DOHH2 (cell line): ENCODE results near the gene ANXA8.
"Not testable (repeated sequence)": the region's sequence is repeated elsewhere in the genome, so short reads cannot be mapped to it uniquely, and the experiment has no call there.

Experiments used
- H3F3A ChIP-seq: fragments of 200-600 bp; sonication (generic), shearing (Covaris generic); 2 replicates; pipeline ENCODE4 v1.6.0; 2016; ENCODE audit warnings: antibody characterized with exemption, mild to moderate bottlenecking; ENCODE audit not compliant: control insufficient read depth, insufficient read depth
- H3K27ac ChIP-seq: fragments of 200-600 bp; sonication (generic); 2 replicates; pipeline ENCODE4 v1.5.1; 2014; ENCODE audit warnings: low read depth, mild to moderate bottlenecking, low read length, moderate library complexity
- H3K27me3 ChIP-seq: fragments of 200-600 bp; sonication (generic); 2 replicates; pipeline ENCODE4 v1.6.1; 2014; ENCODE audit warnings: mild to moderate bottlenecking, low read length, mixed read lengths; ENCODE audit not compliant: control insufficient read depth
- H3K36me3 ChIP-seq: fragments of 200-600 bp; sonication (generic); 2 replicates; pipeline ENCODE4 v1.6.1; 2014; ENCODE audit warnings: mild to moderate bottlenecking, low read length, moderate library complexity, mixed read lengths; ENCODE audit not compliant: control insufficient read depth
- H3K4me1 ChIP-seq: fragments of 200-600 bp; sonication (generic); 2 replicates; pipeline ENCODE4 v1.6.1; 2014; ENCODE audit warnings: mild to moderate bottlenecking, low read length, mixed read lengths; ENCODE audit not compliant: control insufficient read depth
- H3K4me2 ChIP-seq: fragments of 200-600 bp; sonication (generic); 2 replicates; pipeline ENCODE4 v1.6.0; 2014; ENCODE audit warnings: mild to moderate bottlenecking, low read length, moderate library complexity
- H3K4me3 ChIP-seq: fragments of 200-600 bp; sonication (generic); 2 replicates; pipeline ENCODE4 v1.5.1; 2014; ENCODE audit warnings: mild to moderate bottlenecking, low read length, mixed read lengths
- H3K79me2 ChIP-seq: fragments of 200-600 bp; sonication (generic); 2 replicates; pipeline ENCODE4 v1.6.1; 2014; ENCODE audit warnings: mild to moderate bottlenecking, low read length, mixed read lengths; ENCODE audit not compliant: control insufficient read depth
- H3K9me2 ChIP-seq: fragments of 200-600 bp; sonication (generic); replicated peaks from 2 replicates; pipeline ENCODE4 v1.6.1; 2014; ENCODE audit warnings: mild to moderate bottlenecking, low read length, mixed read lengths; ENCODE audit not compliant: control insufficient read depth
- H3K9me3 ChIP-seq: fragments of 200-600 bp; sonication (generic); 2 replicates; pipeline ENCODE4 v1.6.1; 2014; ENCODE audit warnings: antibody characterized with exemption, low read length, mixed read lengths; ENCODE audit not compliant: control insufficient read depth, insufficient read depth
- H4K20me1 ChIP-seq: fragments of 200-600 bp; sonication (generic); 2 replicates; pipeline ENCODE4 v1.6.0; 2014; ENCODE audit warnings: low read depth, mild to moderate bottlenecking, antibody characterized with exemption, low read length, moderate library complexity; ENCODE audit not compliant: control insufficient read depth, insufficient read depth

Gene ANXA8

DNA sequence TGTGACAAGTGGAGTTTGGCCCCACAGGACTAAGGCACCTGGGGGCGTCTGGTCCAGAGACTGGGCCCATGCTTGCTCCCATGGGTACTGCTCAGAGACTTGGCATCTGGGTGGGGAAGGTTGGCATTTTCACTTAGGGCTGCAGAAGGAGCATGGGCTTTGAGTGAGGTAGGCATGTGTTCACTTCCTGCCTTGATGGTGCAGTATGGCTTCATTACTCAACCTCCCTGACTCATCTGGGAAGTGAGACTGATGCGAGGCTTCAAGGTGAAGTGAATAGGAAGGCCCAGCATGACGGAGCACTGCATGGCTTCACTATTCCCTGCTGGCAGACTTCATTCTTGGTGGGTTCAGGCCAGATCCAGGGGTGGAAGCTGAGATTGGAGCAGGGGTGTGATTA is 11.3 kb downstream of the ANXA8 start:
- not testable (repeated sequence) for H3F3A ChIP-seq, H3K9me2 ChIP-seq, H3K27me3 ChIP-seq, H4K20me1 ChIP-seq, H3K27ac ChIP-seq, H3K4me2 ChIP-seq, H3K4me1 ChIP-seq, H3K4me3 ChIP-seq, H3K36me3 ChIP-seq, H3K79me2 ChIP-seq, H3K9me3 ChIP-seq

DNA sequence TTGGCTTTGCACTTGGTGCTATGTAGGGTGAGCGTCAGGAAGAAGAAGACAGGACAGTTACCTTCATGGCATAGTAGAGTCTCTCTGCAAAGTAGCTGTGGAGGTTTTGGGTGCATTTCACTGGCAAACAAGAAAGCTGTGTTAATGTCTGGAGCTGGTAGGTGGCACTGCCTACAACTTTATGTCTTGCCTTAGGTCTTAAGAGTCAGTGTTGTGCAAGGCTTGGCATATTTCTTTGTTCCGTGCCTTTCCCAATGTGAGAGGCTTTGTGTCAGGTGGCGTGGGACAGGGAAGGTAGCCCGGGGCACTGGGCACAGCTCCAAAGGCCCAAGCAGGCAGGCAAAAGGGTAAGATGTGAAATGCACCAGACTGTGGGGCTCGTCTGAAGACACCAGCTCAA is 11.8 kb downstream of the ANXA8 start:
- not testable (repeated sequence) for H3K4me2 ChIP-seq, H3K9me2 ChIP-seq, H3K9me3 ChIP-seq, H3K4me3 ChIP-seq, H4K20me1 ChIP-seq, H3K79me2 ChIP-seq, H3K4me1 ChIP-seq, H3K27ac ChIP-seq, H3F3A ChIP-seq, H3K36me3 ChIP-seq, H3K27me3 ChIP-seq

DNA sequence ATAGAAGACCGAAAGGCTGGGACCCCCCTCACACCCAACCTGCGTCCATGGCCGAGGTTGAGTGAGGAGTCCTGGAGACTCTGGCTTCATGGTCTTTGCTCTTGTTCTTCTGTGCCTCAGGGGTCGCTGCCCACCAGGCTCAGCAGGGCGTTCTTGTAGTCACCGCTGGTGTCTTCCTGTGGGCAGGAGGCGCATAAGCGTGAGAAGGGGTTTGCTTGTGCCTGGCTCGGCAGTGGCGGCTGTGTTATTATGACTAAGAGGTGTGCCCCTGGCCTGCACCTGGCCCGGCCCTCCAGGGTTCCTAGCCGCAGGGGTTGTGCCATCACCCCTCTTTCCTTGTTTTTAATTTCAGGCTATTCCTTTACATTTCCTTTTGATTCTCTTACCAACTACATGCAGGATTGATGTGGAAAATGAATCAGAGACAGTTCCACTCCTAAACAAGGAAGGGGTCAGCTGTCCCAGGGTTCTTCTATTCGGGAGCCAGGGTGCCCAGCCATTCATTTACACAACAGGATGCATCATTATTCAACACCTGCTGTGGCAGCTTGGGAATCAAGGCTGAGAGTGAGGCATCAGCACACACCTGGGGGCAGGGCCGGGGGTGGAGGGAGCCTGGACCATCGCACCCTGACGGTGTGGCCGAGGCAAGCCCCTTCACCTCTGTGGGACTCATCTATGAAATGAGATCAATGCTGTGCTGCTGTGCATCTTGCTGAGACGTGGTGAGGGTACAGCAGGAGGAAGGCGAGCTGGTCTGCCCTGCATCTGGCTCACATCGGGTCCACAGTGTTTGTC is 15.0 kb downstream of the ANXA8 start:
- H3K79me2 ChIP-seq, H3F3A ChIP-seq, H3K27me3 ChIP-seq, H3K4me3 ChIP-seq, H3K27ac ChIP-seq, H3K9me2 ChIP-seq, H3K9me3 ChIP-seq, H3K4me2 ChIP-seq, H3K4me1 ChIP-seq, H3K36me3 ChIP-seq, H4K20me1 ChIP-seq: not testable (repeated sequence)

DNA sequence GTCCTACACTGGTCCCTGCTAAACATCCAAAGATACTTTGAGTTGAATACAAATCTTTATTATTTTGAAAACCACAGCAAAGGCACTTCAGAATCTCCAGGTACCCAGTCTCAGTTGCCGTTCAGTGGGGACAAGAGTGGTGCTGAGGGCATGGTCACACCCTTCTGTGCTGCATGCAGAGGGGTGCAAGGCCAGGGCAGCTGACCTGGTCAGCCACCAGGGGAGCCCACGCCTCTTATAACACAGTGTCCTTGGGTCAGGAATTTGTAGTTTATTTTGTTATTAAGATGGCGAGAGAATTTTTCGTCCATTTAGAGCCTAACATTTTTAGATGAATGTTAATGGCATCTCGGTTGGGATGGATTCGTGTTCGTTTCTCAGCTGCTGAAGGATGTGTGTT is 16.0 kb downstream of the ANXA8 start:
- H3K4me3 ChIP-seq, H3K4me1 ChIP-seq, H3K79me2 ChIP-seq, H4K20me1 ChIP-seq, H3K4me2 ChIP-seq, H3K36me3 ChIP-seq, H3K9me3 ChIP-seq, H3K27ac ChIP-seq, H3K9me2 ChIP-seq, H3F3A ChIP-seq, H3K27me3 ChIP-seq: not testable (repeated sequence)

DNA sequence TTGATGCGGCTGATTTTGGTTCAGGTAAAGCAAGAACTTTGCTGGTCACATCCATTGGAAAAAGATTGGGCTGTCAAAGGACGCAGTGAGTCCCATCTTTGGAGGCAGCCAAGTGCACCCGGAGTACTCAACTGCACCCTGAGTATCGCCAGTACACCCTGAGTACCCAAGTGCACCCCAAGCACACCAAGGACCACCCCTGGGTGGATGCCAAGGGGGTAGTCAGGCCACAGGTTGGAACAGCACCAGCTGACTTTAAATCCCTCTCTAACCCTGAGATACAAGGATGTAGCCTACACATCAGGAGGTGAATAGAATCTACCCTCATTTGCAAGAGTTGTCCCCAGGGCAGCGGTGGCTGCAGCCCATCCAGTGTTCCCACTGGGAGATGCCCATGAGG is 16.5 kb downstream of the ANXA8 start:
- H3K9me3 ChIP-seq, H3F3A ChIP-seq, H3K4me1 ChIP-seq, H3K27ac ChIP-seq, H3K36me3 ChIP-seq, H3K4me3 ChIP-seq, H4K20me1 ChIP-seq, H3K27me3 ChIP-seq, H3K4me2 ChIP-seq, H3K9me2 ChIP-seq, H3K79me2 ChIP-seq: not testable (repeated sequence)

DNA sequence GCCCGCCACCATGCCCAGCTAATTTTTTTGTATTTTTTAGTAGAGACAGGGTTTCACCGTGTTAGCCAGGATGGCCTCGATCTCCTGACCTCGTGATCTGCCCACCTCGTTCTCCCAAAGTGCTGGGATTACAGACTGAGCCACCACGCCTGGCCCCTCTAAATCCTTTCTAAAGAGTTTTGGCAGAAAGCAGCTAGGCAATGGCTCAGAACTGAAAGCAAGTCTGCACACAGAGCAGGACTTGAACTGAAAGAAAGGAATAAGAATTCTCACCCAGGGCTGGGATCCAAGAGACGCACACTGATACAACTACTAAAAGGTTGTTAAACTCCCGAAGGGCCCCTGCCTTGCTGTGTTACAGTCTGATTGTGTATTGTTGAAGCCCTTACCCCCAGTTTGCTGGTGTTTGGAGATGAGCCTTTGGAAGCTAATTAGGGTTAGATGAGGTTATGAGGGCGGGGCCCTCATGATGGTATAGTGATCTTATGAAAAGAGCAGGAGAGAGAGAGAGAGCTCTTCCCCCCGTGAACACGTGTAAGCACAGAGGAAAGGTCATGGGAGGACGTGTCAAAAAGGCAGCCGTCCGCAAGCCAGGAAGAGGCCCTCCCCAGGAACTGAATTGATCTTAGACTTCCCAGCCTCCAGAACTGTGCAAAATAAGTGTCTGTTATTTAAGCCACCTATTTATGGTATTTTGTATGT is 18.5 kb downstream of the ANXA8 start:
- not testable (repeated sequence) for H3K4me3 ChIP-seq, H3K27ac ChIP-seq, H3F3A ChIP-seq, H3K4me2 ChIP-seq, H3K4me1 ChIP-seq, H4K20me1 ChIP-seq, H3K9me2 ChIP-seq, H3K27me3 ChIP-seq, H3K9me3 ChIP-seq, H3K79me2 ChIP-seq, H3K36me3 ChIP-seq

DNA sequence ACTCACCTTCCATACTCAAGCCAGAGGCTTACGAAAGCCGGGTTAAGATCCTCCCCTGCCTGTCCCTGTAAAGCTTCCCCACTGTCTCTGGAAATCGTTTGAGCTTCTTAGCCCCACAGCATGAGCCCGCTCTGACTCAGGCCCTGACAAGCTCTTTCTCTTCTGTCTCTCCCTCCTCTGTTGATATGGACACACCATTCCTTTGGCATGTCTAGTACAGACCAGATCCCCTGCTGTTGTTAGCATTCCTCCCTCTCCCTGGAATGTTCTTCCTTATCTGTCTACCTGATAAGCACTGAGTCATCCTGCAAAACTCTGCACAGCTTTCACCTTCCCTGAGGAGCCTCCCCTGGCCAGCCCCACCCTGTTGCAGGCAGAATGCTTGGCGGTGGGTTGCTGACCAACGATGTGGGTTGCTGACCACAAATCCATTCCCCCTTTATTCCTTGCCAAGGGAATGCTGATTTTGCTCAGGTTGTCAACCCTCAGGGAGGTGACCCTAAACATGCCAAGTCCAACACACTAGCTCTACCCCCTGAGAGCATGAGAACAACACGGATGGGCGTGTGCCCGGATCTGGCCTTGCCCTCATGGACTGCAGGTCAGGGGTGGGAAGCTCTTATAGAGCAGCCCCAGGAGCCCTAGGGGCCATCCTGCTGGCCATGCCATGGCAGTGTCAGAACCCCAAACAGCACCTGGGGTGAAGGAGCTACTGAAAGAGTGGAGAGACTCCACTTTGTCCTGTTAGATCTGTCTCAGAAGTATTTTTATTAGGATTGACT is 21.1 kb downstream of the ANXA8 start:
- not testable (repeated sequence) for H3K36me3 ChIP-seq, H3F3A ChIP-seq, H3K79me2 ChIP-seq, H3K9me2 ChIP-seq, H3K4me3 ChIP-seq, H3K4me1 ChIP-seq, H3K9me3 ChIP-seq, H3K27me3 ChIP-seq, H3K27ac ChIP-seq, H4K20me1 ChIP-seq, H3K4me2 ChIP-seq
